Body of pancreas (tissue), 4 donors: Measurements from ENCODE around the gene ASTN2.

Experiments
- POLR2A ChIP-seq, 3 donors: fragments of 450-650 bp; IDR thresholded peaks; one replicate each; pipeline ENCODE4 v1.6.1; 2016; ENCODE audit warnings: antibody characterized with exemption in 3 of 3, mild to moderate bottlenecking in 2 of 3
- TF ChIP-seq, protein P1 (sequence below), 7 experiments: fragments of 450-650 bp in 4 of 7; fragments of 200-600 bp in 3 of 7; sonication (generic) in 3 of 7; IDR thresholded peaks; one replicate each; pipeline ENCODE4 v1.5.1; 2016 to 2019; ENCODE audit warnings: antibody characterized with exemption in 7 of 7

DNA sequence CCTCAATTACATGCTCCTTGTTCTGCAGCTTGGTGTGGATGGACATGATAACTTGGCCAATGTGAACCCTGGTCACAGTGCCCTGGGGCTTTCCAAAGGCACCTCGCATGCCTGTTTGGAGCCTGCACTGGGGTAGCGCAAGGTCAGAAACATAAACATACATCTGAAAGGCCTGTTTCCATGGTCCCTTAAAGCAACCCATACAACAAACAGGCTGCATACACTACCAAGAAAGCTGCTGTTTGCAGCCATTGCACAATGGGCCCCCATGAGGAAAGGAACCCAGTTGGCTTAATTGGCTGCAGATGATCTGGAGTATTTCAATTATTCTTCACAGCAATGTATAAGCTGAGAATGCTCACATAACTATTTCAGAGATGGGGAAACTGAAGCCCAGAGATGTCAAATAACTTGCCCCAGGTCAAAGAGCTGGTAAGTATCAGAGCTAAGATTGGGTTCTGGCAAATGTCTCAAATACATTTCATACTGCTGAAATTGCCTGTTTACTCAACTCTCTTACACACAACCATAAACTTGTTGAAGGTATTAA, 233.9 kb downstream of the ASTN2 start:
- TF ChIP-seq, protein P1, sequence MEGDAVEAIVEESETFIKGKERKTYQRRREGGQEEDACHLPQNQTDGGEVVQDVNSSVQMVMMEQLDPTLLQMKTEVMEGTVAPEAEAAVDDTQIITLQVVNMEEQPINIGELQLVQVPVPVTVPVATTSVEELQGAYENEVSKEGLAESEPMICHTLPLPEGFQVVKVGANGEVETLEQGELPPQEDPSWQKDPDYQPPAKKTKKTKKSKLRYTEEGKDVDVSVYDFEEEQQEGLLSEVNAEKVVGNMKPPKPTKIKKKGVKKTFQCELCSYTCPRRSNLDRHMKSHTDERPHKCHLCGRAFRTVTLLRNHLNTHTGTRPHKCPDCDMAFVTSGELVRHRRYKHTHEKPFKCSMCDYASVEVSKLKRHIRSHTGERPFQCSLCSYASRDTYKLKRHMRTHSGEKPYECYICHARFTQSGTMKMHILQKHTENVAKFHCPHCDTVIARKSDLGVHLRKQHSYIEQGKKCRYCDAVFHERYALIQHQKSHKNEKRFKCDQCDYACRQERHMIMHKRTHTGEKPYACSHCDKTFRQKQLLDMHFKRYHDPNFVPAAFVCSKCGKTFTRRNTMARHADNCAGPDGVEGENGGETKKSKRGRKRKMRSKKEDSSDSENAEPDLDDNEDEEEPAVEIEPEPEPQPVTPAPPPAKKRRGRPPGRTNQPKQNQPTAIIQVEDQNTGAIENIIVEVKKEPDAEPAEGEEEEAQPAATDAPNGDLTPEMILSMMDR (IDR thresholded peaks at IDR 0.05) = no peak
- no peak for TF ChIP-seq POLR2A (IDR thresholded peaks at IDR 0.05)
